HEK293 (cell line): Measurements from ENCODE around the gene HIPK2.

Experiments
- CTCF ChIA-PET: fragments of 350-600 bp; formaldehyde crosslinking; extraction: SDS; loops from one replicate; lab custom pipeline; 2021; ENCODE audit warnings: antibody characterized with exemption; lab: Yijun Ruan, JAX
- POLR2A ChIA-PET: fragments of 300-600 bp; formaldehyde crosslinking; extraction: SDS; loops from one replicate; lab custom pipeline; 2020; ENCODE audit warnings: antibody characterized with exemption, inconsistent platforms; lab: Yijun Ruan, JAX
- H3K27ac ChIP-seq: fragments of 200-500 bp; sonication (Bioruptor generic); 2 replicates; pipeline ENCODE4 v1.5.1; 2014; ENCODE audit warnings: low read depth, low read length, control low read depth, inconsistent platforms; ENCODE audit errors: extremely low read depth
- H3K36me3 ChIP-seq, 2 experiments: fragments of 200-500 bp in 1 of 2; sonication (Bioruptor generic) in 1 of 2; 1 replicate in 1 of 2; 2 replicates in 1 of 2; pipeline ENCODE4 v1.5.1; 2014 to 2017; ENCODE audit warnings: inconsistent platforms in 2 of 2, low read length in 2 of 2; ENCODE audit not compliant: control insufficient read depth in 2 of 2, insufficient read depth in 1 of 2
- H3K4me1 ChIP-seq: fragments of 200-500 bp; sonication (Bioruptor generic); 2 replicates; pipeline ENCODE4 v1.5.1; 2014; ENCODE audit warnings: mild to moderate bottlenecking, low read length, inconsistent platforms; ENCODE audit not compliant: control insufficient read depth, insufficient read depth
- H3K4me3 ChIP-seq: 2 replicates; pipeline ENCODE4 v1.5.1; 2011; ENCODE audit warnings: low read depth, mild to moderate bottlenecking, control low read depth, low read length, moderate library complexity
- H3K9me3 ChIP-seq: fragments of 200-500 bp; sonication (Bioruptor generic); 2 replicates; pipeline ENCODE4 v1.5.1; 2014; ENCODE audit warnings: low read depth, low read length, inconsistent platforms; ENCODE audit not compliant: control insufficient read depth, insufficient read depth
- IKZF3 ChIP-seq: fragments of 450-650 bp; IDR thresholded peaks from 2 replicates; pipeline ENCODE4 v1.5.0; 2018; ENCODE audit warnings: missing biosample characterization, mild to moderate bottlenecking, missing genetic modification characterization, moderate library complexity
- KLF9 ChIP-seq: fragments of 450-650 bp; formaldehyde crosslinking; IDR thresholded peaks from 2 replicates; pipeline ENCODE4 v1.5.1; 2016; ENCODE audit warnings: missing biosample characterization, missing genetic modification characterization, low read depth
- ZFP3 ChIP-seq: fragments of 450-650 bp; formaldehyde crosslinking; IDR thresholded peaks from 2 replicates; pipeline ENCODE4 v1.5.1; 2016; ENCODE audit warnings: low read depth, missing biosample characterization, missing genetic modification characterization
- ZNF121 ChIP-seq: fragments of 450-650 bp; formaldehyde crosslinking; IDR thresholded peaks from 2 replicates; pipeline ENCODE4 v1.5.1; 2016; ENCODE audit warnings: missing biosample characterization, missing genetic modification characterization
- ZNF133 ChIP-seq: fragments of 450-650 bp; formaldehyde crosslinking; IDR thresholded peaks from 2 replicates; pipeline ENCODE4 v1.5.1; 2016; ENCODE audit warnings: missing biosample characterization, missing genetic modification characterization
- ZNF140 ChIP-seq: fragments of 450-650 bp; formaldehyde crosslinking; IDR thresholded peaks from 2 replicates; pipeline ENCODE4 v1.5.1; 2016; ENCODE audit warnings: missing biosample characterization, missing genetic modification characterization
- ZNF169 ChIP-seq: fragments of 450-650 bp; formaldehyde crosslinking; IDR thresholded peaks from 2 replicates; pipeline ENCODE4 v1.5.1; 2016; ENCODE audit warnings: missing biosample characterization, missing genetic modification characterization
- ZNF214 ChIP-seq: fragments of 450-650 bp; formaldehyde crosslinking; IDR thresholded peaks from 2 replicates; pipeline ENCODE4 v1.5.1; 2017; ENCODE audit warnings: missing biosample characterization, mild to moderate bottlenecking, missing genetic modification characterization, borderline replicate concordance
- ZNF350 ChIP-seq: fragments of 450-650 bp; formaldehyde crosslinking; IDR thresholded peaks from 2 replicates; pipeline ENCODE4 v1.5.0; 2017; ENCODE audit warnings: missing biosample characterization, mild to moderate bottlenecking, missing genetic modification characterization
- ZNF391 ChIP-seq: fragments of 450-650 bp; formaldehyde crosslinking; IDR thresholded peaks from 2 replicates; pipeline ENCODE4 v1.5.1; 2016; ENCODE audit warnings: low read depth, missing biosample characterization, missing genetic modification characterization, borderline replicate concordance
- ZNF433 ChIP-seq: fragments of 450-650 bp; formaldehyde crosslinking; IDR thresholded peaks from 2 replicates; pipeline ENCODE4 v1.5.1; 2016; ENCODE audit warnings: missing biosample characterization, missing genetic modification characterization, low read depth
- ZNF449 ChIP-seq: fragments of 450-650 bp; formaldehyde crosslinking; IDR thresholded peaks from 2 replicates; pipeline ENCODE4 v1.5.1; 2017; ENCODE audit warnings: missing biosample characterization, mild to moderate bottlenecking, missing genetic modification characterization, moderate library complexity
- ZNF621 ChIP-seq: fragments of 450-650 bp; formaldehyde crosslinking; IDR thresholded peaks from 2 replicates; pipeline ENCODE4 v1.5.1; 2017; ENCODE audit warnings: missing biosample characterization, missing genetic modification characterization
- ZNF654 ChIP-seq: fragments of 450-650 bp; formaldehyde crosslinking; IDR thresholded peaks from 2 replicates; pipeline ENCODE4 v1.5.1; 2016; ENCODE audit warnings: low read depth, missing biosample characterization, missing genetic modification characterization
- TF ChIP-seq, protein P1 (sequence below): fragments of 450-650 bp; formaldehyde crosslinking; IDR thresholded peaks from 2 replicates; pipeline ENCODE4 v1.5.1; 2016; ENCODE audit warnings: missing biosample characterization, missing genetic modification characterization
- TF ChIP-seq, protein P2 (sequence below): fragments of 450-650 bp; formaldehyde crosslinking; IDR thresholded peaks from 2 replicates; pipeline ENCODE4 v1.5.1; 2016; ENCODE audit warnings: missing biosample characterization, missing genetic modification characterization
- TF ChIP-seq, protein P3 (sequence below): fragments of 450-650 bp; formaldehyde crosslinking; IDR thresholded peaks from 2 replicates; pipeline ENCODE4 v1.5.1; 2016; ENCODE audit warnings: missing biosample characterization, missing genetic modification characterization, borderline replicate concordance

The HIPK2 gene

GRCh38 chr7:139532636-139533155 lies 245.1 kb downstream of the HIPK2 start:
- ChIA-PET POLR2A (no interaction called here), CTCF (interaction anchor here (0.6 kb wide), 1 partner anchor 88 kb away, joined by 3 read pairs; no protein-coding TSS in a partner anchor)
- Histone ChIP-seq H3K36me3 (no peaks in the 10 kb centered on the region), H3K9me3 (no peaks in the 10 kb centered on the region), H3K4me1 (no peaks in the 10 kb centered on the region), H3K27ac (no peak overlapping the region), H3K4me3 (no peak overlapping the region)
- no peak for TF ChIP-seq KLF9 (tag by site-specific recombination)
- no peak for TF ChIP-seq ZNF169 (tag by site-specific recombination)
- TF ChIP-seq, protein P1, sequence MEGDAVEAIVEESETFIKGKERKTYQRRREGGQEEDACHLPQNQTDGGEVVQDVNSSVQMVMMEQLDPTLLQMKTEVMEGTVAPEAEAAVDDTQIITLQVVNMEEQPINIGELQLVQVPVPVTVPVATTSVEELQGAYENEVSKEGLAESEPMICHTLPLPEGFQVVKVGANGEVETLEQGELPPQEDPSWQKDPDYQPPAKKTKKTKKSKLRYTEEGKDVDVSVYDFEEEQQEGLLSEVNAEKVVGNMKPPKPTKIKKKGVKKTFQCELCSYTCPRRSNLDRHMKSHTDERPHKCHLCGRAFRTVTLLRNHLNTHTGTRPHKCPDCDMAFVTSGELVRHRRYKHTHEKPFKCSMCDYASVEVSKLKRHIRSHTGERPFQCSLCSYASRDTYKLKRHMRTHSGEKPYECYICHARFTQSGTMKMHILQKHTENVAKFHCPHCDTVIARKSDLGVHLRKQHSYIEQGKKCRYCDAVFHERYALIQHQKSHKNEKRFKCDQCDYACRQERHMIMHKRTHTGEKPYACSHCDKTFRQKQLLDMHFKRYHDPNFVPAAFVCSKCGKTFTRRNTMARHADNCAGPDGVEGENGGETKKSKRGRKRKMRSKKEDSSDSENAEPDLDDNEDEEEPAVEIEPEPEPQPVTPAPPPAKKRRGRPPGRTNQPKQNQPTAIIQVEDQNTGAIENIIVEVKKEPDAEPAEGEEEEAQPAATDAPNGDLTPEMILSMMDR (tag by site-specific recombination), result no peak
- TF ChIP-seq IKZF3 (tag by site-specific recombination), result no peak
- TF ChIP-seq ZNF391 (tag by site-specific recombination), result no peak
- no peak for TF ChIP-seq ZNF140 (tag by site-specific recombination)
- TF ChIP-seq ZNF214 (tag by site-specific recombination), result no peak
- no peak for TF ChIP-seq ZNF133 (tag by site-specific recombination)
- no peak for TF ChIP-seq ZNF350 (tag by site-specific recombination)
- TF ChIP-seq ZNF121 (tag by site-specific recombination), result no peak
- TF ChIP-seq, protein P2, sequence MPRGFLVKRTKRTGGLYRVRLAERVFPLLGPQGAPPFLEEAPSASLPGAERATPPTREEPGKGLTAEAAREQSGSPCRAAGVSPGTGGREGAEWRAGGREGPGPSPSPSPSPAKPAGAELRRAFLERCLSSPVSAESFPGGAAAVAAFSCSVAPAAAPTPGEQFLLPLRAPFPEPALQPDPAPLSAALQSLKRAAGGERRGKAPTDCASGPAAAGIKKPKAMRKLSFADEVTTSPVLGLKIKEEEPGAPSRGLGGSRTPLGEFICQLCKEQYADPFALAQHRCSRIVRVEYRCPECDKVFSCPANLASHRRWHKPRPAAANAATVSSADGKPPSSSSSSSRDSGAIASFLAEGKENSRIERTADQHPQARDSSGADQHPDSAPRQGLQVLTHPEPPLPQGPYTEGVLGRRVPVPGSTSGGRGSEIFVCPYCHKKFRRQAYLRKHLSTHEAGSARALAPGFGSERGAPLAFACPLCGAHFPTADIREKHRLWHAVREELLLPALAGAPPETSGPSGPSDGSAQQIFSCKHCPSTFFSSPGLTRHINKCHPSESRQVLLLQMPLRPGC (tag by site-specific recombination), result no peak
- no peak for TF ChIP-seq ZNF433 (tag by site-specific recombination)
- no peak for TF ChIP-seq ZNF449 (tag by site-specific recombination)
- no peak for TF ChIP-seq ZNF654 (tag by site-specific recombination)

DNA sequence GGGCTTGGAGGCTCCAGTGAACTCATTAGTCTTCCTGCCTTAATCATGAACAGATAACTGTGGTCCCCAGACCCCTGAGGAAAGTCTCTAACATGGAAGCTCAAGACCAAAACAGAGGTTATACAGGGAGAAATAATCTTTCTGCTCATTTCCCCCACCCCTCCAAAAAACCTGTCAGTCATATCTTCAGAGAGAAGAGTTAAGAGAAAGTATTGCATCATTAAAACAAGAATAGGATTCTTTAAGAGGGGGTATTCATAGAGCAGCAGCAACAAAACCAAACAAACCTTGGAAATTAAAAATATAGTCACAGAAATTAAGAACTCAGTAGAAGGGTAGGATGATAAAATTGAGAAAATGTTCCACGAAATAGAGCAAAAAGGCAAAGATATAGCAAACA lies 246.7 kb downstream of the HIPK2 start:
- POLR2A ChIA-PET, result no interaction called here
- TF ChIP-seq ZFP3 (tag by site-specific recombination) (no peak), ZNF621 (tag by site-specific recombination) (no peak)
- TF ChIP-seq, protein P3, sequence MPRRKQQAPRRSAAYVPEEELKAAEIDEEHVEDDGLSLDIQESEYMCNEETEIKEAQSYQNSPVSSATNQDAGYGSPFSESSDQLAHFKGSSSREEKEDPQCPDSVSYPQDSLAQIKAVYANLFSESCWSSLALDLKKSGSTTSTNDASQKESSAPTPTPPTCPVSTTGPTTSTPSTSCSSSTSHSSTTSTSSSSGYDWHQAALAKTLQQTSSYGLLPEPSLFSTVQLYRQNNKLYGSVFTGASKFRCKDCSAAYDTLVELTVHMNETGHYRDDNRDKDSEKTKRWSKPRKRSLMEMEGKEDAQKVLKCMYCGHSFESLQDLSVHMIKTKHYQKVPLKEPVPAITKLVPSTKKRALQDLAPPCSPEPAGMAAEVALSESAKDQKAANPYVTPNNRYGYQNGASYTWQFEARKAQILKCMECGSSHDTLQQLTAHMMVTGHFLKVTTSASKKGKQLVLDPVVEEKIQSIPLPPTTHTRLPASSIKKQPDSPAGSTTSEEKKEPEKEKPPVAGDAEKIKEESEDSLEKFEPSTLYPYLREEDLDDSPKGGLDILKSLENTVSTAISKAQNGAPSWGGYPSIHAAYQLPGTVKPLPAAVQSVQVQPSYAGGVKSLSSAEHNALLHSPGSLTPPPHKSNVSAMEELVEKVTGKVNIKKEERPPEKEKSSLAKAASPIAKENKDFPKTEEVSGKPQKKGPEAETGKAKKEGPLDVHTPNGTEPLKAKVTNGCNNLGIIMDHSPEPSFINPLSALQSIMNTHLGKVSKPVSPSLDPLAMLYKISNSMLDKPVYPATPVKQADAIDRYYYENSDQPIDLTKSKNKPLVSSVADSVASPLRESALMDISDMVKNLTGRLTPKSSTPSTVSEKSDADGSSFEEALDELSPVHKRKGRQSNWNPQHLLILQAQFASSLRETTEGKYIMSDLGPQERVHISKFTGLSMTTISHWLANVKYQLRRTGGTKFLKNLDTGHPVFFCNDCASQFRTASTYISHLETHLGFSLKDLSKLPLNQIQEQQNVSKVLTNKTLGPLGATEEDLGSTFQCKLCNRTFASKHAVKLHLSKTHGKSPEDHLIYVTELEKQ (tag by site-specific recombination), result no peak

More for the DNA sequence above, 246.7 kb downstream of the HIPK2 start:
- H3K36me3 ChIP-seq, result no peaks in the 10 kb centered on the region
- no peaks in the 10 kb centered on the region for H3K4me1 ChIP-seq
- CTCF ChIA-PET, result interaction anchor here (0.6 kb wide), 1 partner anchor 63 kb away, joined by 3 read pairs; no protein-coding TSS in a partner anchor
- no peak overlapping the region for H3K4me3 ChIP-seq
- H3K9me3 ChIP-seq, result no peaks in the 10 kb centered on the region
- no peak overlapping the region for H3K27ac ChIP-seq
